Sigmoid colon (tissue), 4 donors: Measurements from ENCODE around the gene HEMGN.

Experiments
- CTCF ChIP-seq, 4 experiments: fragments of 450-650 bp in 3 of 4; fragments of 200-600 bp in 1 of 4; IDR thresholded peaks; one replicate each; pipeline ENCODE4 v1.5.1; 2016 to 2019; ENCODE audit warnings: antibody characterized with exemption in 4 of 4, mild to moderate bottlenecking in 3 of 4, moderate library complexity in 2 of 4
- EP300 ChIP-seq, 4 donors: sonication (generic); formaldehyde crosslinking; IDR thresholded peaks; one replicate each; pipeline ENCODE4 v1.6.1; 2017; ENCODE audit warnings: antibody characterized with exemption in 4 of 4
- POLR2AphosphoS5 ChIP-seq, 4 donors: sonication (generic); formaldehyde crosslinking; IDR thresholded peaks; one replicate each; pipeline ENCODE4 v1.6.1; 2017; ENCODE audit warnings: antibody characterized with exemption in 4 of 4

GRCh38 chr9:97954550-97954989, 16.6 kb upstream of the HEMGN start:
- TF ChIP-seq CTCF (IDR thresholded peaks at IDR 0.05) (peak in 1 of 4 experiments; percentile 24), POLR2AphosphoS5 (IDR thresholded peaks at IDR 0.05) (no peak), EP300 (IDR thresholded peaks at IDR 0.05) (no peak)
